ENCODE data around the gene ZIM2.

DNA sequence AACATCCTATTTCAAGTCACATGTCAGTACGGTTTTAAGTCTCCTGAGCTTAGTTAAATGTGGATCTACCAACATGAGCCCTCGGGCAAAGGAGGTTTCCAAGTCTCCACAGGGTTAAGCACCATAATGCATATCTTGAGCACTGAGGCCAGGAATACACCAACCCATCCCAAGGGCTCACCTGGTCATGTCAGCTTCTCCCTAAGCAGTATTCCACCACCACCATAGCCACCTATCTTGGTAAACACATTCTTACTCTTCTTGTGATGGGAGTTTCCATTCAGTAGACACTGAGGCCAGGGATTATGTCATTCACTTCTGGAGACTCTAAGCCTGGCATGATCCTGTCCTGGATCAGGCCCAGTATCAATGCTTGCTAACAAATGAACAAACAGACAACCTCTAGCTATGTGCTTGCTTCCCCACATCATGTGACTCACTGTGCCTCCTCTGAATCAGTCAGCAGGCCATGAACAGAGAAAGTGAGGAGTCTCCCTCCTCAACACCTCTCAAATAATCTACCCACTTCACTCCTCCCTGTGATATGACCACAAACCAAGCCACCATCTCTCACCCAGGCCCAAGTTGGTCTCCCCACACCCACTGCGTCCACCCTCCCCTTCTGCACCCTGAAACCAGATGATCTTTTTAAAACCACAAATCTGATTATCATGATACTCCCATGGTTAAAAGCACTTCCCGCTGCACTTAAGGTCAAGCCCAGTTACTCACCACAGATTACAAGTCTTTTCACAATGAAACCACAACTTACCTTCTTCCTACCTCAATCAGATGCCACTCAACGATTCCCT lies 5.8 kb downstream of the ZIM2 start:
- no peak for TF ChIP-seq EZH2 (IDR thresholded peaks at IDR 0.05; ENCODE audit: insufficient read depth, low read length)
- TF ChIP-seq, protein P1, sequence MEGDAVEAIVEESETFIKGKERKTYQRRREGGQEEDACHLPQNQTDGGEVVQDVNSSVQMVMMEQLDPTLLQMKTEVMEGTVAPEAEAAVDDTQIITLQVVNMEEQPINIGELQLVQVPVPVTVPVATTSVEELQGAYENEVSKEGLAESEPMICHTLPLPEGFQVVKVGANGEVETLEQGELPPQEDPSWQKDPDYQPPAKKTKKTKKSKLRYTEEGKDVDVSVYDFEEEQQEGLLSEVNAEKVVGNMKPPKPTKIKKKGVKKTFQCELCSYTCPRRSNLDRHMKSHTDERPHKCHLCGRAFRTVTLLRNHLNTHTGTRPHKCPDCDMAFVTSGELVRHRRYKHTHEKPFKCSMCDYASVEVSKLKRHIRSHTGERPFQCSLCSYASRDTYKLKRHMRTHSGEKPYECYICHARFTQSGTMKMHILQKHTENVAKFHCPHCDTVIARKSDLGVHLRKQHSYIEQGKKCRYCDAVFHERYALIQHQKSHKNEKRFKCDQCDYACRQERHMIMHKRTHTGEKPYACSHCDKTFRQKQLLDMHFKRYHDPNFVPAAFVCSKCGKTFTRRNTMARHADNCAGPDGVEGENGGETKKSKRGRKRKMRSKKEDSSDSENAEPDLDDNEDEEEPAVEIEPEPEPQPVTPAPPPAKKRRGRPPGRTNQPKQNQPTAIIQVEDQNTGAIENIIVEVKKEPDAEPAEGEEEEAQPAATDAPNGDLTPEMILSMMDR (IDR thresholded peaks at IDR 0.05; ENCODE audit: insufficient read depth, low read depth, low read length), result no peak

Data from astrocyte (in vitro differentiated cells and primary cell).